IPS-20b (cell line): Measurements from ENCODE around the gene PATE2.

Experiments
- H3K27ac ChIP-seq: one replicate; pipeline ENCODE4 v1.5.1; 2013; ENCODE audit warnings: low read length
- H3K27me3 ChIP-seq: 2 replicates; pipeline ENCODE4 v1.6.1; 2013; ENCODE audit warnings: mild to moderate bottlenecking, low read length, inconsistent platforms; ENCODE audit not compliant: insufficient read depth
- H3K36me3 ChIP-seq: 2 replicates; pipeline ENCODE4 v1.6.1; 2013; ENCODE audit warnings: low read depth, mild to moderate bottlenecking, inconsistent platforms, low read length, moderate library complexity; ENCODE audit not compliant: insufficient read depth
- H3K4me1 ChIP-seq: 2 replicates; pipeline ENCODE4 v1.6.1; 2013; ENCODE audit warnings: mild to moderate bottlenecking, control low read depth, inconsistent platforms, low read length, moderate library complexity; ENCODE audit not compliant: insufficient read depth
- H3K4me3 ChIP-seq: 2 replicates; pipeline ENCODE4 v1.5.1; 2013; ENCODE audit warnings: mild to moderate bottlenecking, low read length, inconsistent platforms
- H3K9ac ChIP-seq: 2 replicates; pipeline ENCODE4 v1.6.1; 2013; ENCODE audit warnings: low read depth, mild to moderate bottlenecking, inconsistent platforms, low read length, moderate library complexity
- H3K9me3 ChIP-seq: 2 replicates; pipeline ENCODE4 v1.6.1; 2013; ENCODE audit warnings: mild to moderate bottlenecking, low read depth, low read length, inconsistent platforms; ENCODE audit not compliant: insufficient read depth

Gene PATE2

DNA sequence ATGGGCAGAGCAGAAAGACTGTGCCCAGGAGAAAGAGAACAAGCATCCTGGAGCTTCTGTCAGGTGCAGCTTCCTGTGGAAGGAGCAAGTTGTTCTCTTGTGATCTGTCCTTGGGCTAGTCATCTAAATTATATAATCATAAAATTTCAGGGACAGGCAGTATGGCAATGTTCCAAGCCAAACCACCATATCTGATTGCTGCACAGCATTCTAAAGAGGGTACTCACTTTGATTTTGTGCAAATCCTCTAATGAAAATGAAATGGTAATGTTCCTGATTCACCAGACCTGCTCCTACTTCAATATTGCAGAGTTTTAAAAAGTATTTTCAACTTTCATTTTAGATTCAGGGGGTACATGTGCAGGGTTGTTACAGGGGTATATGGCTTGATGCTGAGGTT is at the start of gene PATE2:
Gene PATE2 (minus strand): TSS at position 101 of the 400 bp plus-strand sequence. CDS start 55 bp downstream, at position 46.
- no peaks in the 10 kb centered on the region for H3K9me3 ChIP-seq
- H3K27ac ChIP-seq, result no peak within 1 kb of the TSS
- no peaks in the 10 kb centered on the region for H3K4me1 ChIP-seq
- no peaks in the 10 kb centered on the region for H3K27me3 ChIP-seq
- H3K36me3 ChIP-seq, result no peaks in the 10 kb centered on the region
- H3K9ac ChIP-seq, result no peak within 1 kb of the TSS
- H3K4me3 ChIP-seq, result no peak within 1 kb of the TSS

DNA sequence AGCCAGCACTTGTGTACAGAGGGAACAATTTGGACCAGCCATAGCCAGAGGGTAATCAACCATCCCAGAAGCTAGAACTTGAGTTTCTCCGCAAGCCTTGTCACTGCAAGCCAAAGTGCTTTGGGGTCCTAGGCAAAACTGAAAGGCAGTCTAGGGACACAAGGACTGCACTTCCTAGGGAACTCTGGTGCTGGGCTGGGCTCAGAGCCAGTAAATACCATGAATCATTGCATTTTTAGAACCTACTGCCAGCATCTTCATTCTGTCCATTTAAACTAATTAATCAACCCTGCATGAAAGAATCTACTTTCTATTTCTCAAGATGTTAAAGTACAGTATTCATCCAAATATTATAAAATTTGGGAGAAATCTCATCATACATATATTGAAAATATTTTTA is 29.3 kb upstream of the PATE2 start:
- H3K9me3 ChIP-seq, result peaks cover 5% of the 10 kb centered on the region; the same call in 1 of the 2 replicates
- H3K4me3 ChIP-seq, result no peak overlapping the region
- no peaks in the 10 kb centered on the region for H3K4me1 ChIP-seq
- no peak overlapping the region for H3K9ac ChIP-seq
- no peak overlapping the region for H3K27ac ChIP-seq
- H3K36me3 ChIP-seq, result no peaks in the 10 kb centered on the region
- no peaks in the 10 kb centered on the region for H3K27me3 ChIP-seq

DNA sequence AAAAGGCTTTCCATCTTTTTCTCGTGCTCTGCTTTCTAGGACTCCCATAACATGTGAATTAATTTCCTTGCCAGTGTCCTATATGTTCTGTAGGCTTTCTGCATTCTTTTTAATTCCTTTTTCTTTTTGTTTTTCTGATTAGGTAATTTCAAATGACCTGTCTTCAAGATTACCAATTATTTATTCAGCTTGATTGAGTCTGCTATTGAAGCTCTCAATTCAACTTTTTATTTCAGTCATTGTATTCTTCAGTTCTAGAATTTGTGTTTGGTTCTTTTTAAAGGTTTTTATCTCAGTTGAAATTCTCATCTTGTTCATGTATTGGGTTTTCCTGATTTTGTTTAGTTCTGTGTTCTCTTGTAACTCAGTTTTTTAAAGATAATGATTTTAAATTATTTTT is 23.8 kb upstream of the PATE2 start:
- H3K27ac ChIP-seq, result no peak overlapping the region
- H3K27me3 ChIP-seq, result no peaks in the 10 kb centered on the region
- no peak overlapping the region for H3K9ac ChIP-seq
- H3K36me3 ChIP-seq, result no peaks in the 10 kb centered on the region
- H3K4me1 ChIP-seq, result no peaks in the 10 kb centered on the region
- no peak overlapping the region for H3K4me3 ChIP-seq
- H3K9me3 ChIP-seq, result peaks cover 21% of the 10 kb centered on the region

GRCh38 chr11:125799808-125800207 is 21.2 kb upstream of the PATE2 start:
- H3K9me3 ChIP-seq, result peaks cover 26% of the 10 kb centered on the region
- H3K27ac ChIP-seq, result no peak overlapping the region
- H3K36me3 ChIP-seq, result no peaks in the 10 kb centered on the region
- no peak overlapping the region for H3K4me3 ChIP-seq
- no peak overlapping the region for H3K9ac ChIP-seq
- no peaks in the 10 kb centered on the region for H3K27me3 ChIP-seq
- no peaks in the 10 kb centered on the region for H3K4me1 ChIP-seq

GRCh38 chr11:125797641-125798040 is 19.0 kb upstream of the PATE2 start:
- Histone ChIP-seq H3K27me3 (no peaks in the 10 kb centered on the region), H3K36me3 (no peaks in the 10 kb centered on the region), H3K9me3 (peaks cover 18% of the 10 kb centered on the region), H3K4me3 (no peak overlapping the region), H3K27ac (no peak overlapping the region), H3K9ac (no peak overlapping the region), H3K4me1 (no peaks in the 10 kb centered on the region)

DNA sequence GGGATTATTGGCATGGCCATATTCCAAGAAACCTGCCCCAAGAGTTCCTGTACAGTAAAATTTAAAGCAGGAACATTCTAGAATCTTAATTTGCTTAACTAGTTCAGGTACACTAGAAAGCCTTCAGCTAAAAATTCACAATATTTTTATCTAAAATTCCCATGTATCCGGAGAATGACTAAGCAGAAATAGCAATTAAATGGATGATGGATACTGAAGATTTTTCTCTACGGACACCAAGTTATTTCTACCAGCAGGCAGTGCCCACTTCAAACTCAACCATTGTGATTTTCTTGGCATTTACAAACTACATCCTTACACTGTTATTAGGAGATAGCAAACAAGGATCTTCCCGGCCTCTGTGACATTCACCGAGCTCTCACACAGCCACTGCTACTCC is 12.2 kb upstream of the PATE2 start:
- no peaks in the 10 kb centered on the region; the same call in 1 of the 2 replicates for H3K27me3 ChIP-seq
- H3K9ac ChIP-seq, result no peak overlapping the region
- peaks cover 5% of the 10 kb centered on the region; the same call in 1 of the 2 replicates for H3K9me3 ChIP-seq
- no peak overlapping the region for H3K27ac ChIP-seq
- H3K4me3 ChIP-seq, result no peak overlapping the region
- no peaks in the 10 kb centered on the region for H3K36me3 ChIP-seq
- H3K4me1 ChIP-seq, result no peaks in the 10 kb centered on the region

GRCh38 chr11:125787827-125788226 is 9.2 kb upstream of the PATE2 start, which contains the start of gene PATE3:
Gene PATE3, plus strand, starts transcription at chr11:125788127. Its CDS starts 25 bp downstream, at chr11:125788152.
- H3K4me1 ChIP-seq, result no peaks in the 10 kb centered on the region
- H3K9me3 ChIP-seq, result no peaks in the 10 kb centered on the region
- no peaks in the 10 kb centered on the region; the same call in 1 of the 2 replicates for H3K27me3 ChIP-seq

GRCh38 chr11:125784678-125785077 is 6.0 kb upstream of the PATE2 start:
- Histone ChIP-seq H3K27ac (no peak overlapping the region), H3K4me3 (no peak overlapping the region), H3K36me3 (no peaks in the 10 kb centered on the region), H3K4me1 (no peaks in the 10 kb centered on the region), H3K9ac (no peak overlapping the region), H3K27me3 (no peaks in the 10 kb centered on the region; the same call in 1 of the 2 replicates), H3K9me3 (no peaks in the 10 kb centered on the region)

More at GRCh38 chr11:125787827-125788226, 9.2 kb upstream of the PATE2 start, which contains the start of gene PATE3:
- no peak within 1 kb of the TSS for H3K4me3 ChIP-seq
- H3K9ac ChIP-seq, result no peak within 1 kb of the TSS
- H3K36me3 ChIP-seq, result no peaks in the 10 kb centered on the region
- no peak within 1 kb of the TSS for H3K27ac ChIP-seq

- H3K4me3 ChIP-seq, result no peak overlapping the region
Measured at GRCh38 chr11:125777309-125777708, 1.3 kb downstream of the PATE2 start.

DNA sequence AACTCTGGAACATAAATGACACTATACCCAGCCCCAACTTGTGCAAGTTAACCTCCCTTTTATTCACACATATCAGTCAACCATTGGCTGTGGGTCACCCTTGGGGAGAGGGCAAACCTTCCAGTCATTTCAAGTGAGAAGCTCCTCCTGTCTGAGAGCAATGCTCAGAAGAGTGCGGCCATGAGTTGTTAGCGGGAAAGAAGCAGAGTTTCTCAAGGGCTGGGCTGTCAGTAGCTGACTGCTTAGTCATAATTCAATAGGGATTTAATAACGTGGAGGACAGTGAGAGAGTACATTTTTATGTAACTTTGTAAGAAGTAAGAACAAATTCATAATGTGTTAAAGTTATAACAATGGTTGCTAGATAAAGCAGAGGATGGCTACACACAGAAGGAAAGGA is 5.1 kb downstream of the PATE2 start:
- Histone ChIP-seq H3K4me1 (no peaks in the 10 kb centered on the region), H3K27ac (no peak overlapping the region), H3K27me3 (no peaks in the 10 kb centered on the region), H3K36me3 (no peaks in the 10 kb centered on the region), H3K9ac (no peak overlapping the region), H3K4me3 (no peak overlapping the region), H3K9me3 (no peaks in the 10 kb centered on the region)

More at GRCh38 chr11:125777309-125777708, 1.3 kb downstream of the PATE2 start:
- no peak overlapping the region for H3K9ac ChIP-seq
- no peak overlapping the region for H3K27ac ChIP-seq
- H3K9me3 ChIP-seq, result no peaks in the 10 kb centered on the region
- no peaks in the 10 kb centered on the region for H3K36me3 ChIP-seq
- H3K27me3 ChIP-seq, result no peaks in the 10 kb centered on the region
- H3K4me1 ChIP-seq, result no peaks in the 10 kb centered on the region

DNA sequence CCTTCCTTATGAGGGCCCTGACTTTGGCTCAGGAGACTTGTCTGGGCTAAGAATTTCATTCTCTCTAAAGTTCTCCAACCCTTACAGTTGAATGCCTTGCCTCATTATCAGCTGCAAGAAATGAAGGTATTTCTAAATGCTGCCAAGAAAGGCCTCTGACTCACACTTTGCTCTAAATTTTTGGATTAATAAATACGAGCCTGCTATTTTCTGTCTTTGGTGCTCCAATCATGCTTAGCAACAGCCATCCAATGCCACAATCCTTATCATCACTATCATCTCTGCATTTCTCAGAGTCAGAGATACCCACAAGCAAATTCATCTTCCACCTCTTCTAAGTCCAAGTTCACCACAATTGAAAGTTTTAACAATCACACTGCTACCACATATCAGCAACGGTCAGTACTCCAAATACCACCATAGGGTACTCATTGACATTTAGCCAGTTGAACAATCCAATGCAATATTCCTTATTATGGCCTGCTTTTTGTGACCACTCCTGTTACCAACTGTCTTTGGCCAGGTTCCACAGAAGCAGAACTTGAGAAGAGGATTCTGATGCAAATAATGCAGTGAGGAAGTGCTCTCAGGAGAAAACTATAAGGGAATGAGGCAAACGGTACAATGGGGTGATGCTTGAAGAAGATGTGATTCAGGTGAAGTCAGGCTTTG is 5.7 kb downstream of the PATE2 start:
- no peak overlapping the region for H3K27ac ChIP-seq
- no peaks in the 10 kb centered on the region for H3K4me1 ChIP-seq
- no peaks in the 10 kb centered on the region for H3K36me3 ChIP-seq
- H3K27me3 ChIP-seq, result no peaks in the 10 kb centered on the region
- no peak overlapping the region for H3K4me3 ChIP-seq
- H3K9me3 ChIP-seq, result no peaks in the 10 kb centered on the region
- no peak overlapping the region for H3K9ac ChIP-seq

DNA sequence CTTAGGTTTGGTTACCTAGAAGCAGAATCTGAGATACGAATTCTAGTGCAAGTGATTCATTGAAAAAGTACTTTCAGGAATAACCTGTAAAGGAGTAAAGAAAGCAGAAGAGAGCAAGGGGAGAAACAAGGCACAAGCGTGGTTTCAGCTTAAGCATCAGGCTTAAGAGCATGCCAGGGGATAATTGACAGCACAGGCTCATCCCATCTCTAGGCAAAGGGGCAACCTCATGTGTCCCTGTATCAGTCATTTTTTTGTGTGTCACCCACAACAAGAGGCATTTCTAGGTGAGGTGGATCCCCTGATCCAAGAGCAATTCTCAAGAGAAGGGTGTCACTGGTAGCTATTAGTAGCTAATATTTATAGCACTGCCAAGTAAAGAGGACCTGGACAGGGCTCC is 8.0 kb downstream of the PATE2 start:
- H3K27me3 ChIP-seq, result no peaks in the 10 kb centered on the region
- no peaks in the 10 kb centered on the region for H3K4me1 ChIP-seq
- no peak overlapping the region for H3K4me3 ChIP-seq

More for the DNA sequence above, 8.0 kb downstream of the PATE2 start:
- Histone ChIP-seq H3K9me3 (no peaks in the 10 kb centered on the region), H3K27ac (no peak overlapping the region), H3K9ac (no peak overlapping the region), H3K36me3 (no peaks in the 10 kb centered on the region)
